HUES48 (cell line): Measurements from ENCODE around the gene CPB1.

Experiments
- H3K27ac ChIP-seq: one replicate; pipeline ENCODE4 v1.7.0; 2013; ENCODE audit warnings: low read depth, low read length, inconsistent platforms
- H3K27me3 ChIP-seq: 2 replicates; pipeline ENCODE4 v1.6.1; 2013; ENCODE audit warnings: mild to moderate bottlenecking, low read length; ENCODE audit not compliant: control insufficient read depth, insufficient read depth
- H3K36me3 ChIP-seq: 2 replicates; pipeline ENCODE4 v1.6.1; 2013; ENCODE audit warnings: low read length; ENCODE audit not compliant: control insufficient read depth, insufficient read depth
- H3K4me1 ChIP-seq: 2 replicates; pipeline ENCODE4 v1.6.1; 2013; ENCODE audit warnings: mild to moderate bottlenecking, low read length; ENCODE audit not compliant: control insufficient read depth, insufficient read depth
- H3K4me3 ChIP-seq: 2 replicates; pipeline ENCODE4 v1.5.1; 2013; ENCODE audit warnings: mild to moderate bottlenecking, low read depth, low read length
- H3K9ac ChIP-seq: 2 replicates; pipeline ENCODE4 v1.6.1; 2013; ENCODE audit warnings: mild to moderate bottlenecking, low read depth, low read length, moderate library complexity
- H3K9me3 ChIP-seq: 2 replicates; pipeline ENCODE4 v1.6.1; 2013; ENCODE audit warnings: low read length; ENCODE audit not compliant: control insufficient read depth, insufficient read depth

CPB1 gene

GRCh38 chr3:148857316-148857715 lies 29.7 kb downstream of the CPB1 start:
- H3K36me3 ChIP-seq = no peaks in the 10 kb centered on the region
- H3K27ac ChIP-seq = no peak overlapping the region
- H3K4me3 ChIP-seq = no peak overlapping the region
- H3K9ac ChIP-seq = no peak overlapping the region
- H3K4me1 ChIP-seq = no peaks in the 10 kb centered on the region
- no peaks in the 10 kb centered on the region for H3K9me3 ChIP-seq
- H3K27me3 ChIP-seq = no peaks in the 10 kb centered on the region

GRCh38 chr3:148861277-148861869 lies 33.8 kb downstream of the CPB1 start:
- Histone ChIP-seq H3K9ac (no peak overlapping the region), H3K4me3 (no peak overlapping the region), H3K9me3 (no peaks in the 10 kb centered on the region), H3K27me3 (no peaks in the 10 kb centered on the region), H3K27ac (no peak overlapping the region), H3K36me3 (no peaks in the 10 kb centered on the region), H3K4me1 (no peaks in the 10 kb centered on the region)

- Histone ChIP-seq H3K36me3 (no peaks in the 10 kb centered on the region), H3K9me3 (no peaks in the 10 kb centered on the region), H3K27me3 (no peaks in the 10 kb centered on the region), H3K4me1 (no peaks in the 10 kb centered on the region), H3K4me3 (no peak overlapping the region), H3K9ac (no peak overlapping the region), H3K27ac (no peak overlapping the region)
Observed at GRCh38 chr3:148863297-148863696, 35.7 kb downstream of the CPB1 start.

GRCh38 chr3:148863814-148864213 lies 36.2 kb downstream of the CPB1 start:
- Histone ChIP-seq H3K9ac (no peak overlapping the region), H3K4me1 (no peaks in the 10 kb centered on the region), H3K27ac (no peak overlapping the region), H3K36me3 (no peaks in the 10 kb centered on the region), H3K9me3 (no peaks in the 10 kb centered on the region), H3K27me3 (no peaks in the 10 kb centered on the region), H3K4me3 (no peak overlapping the region)

- no peak within 1 kb of the TSS for H3K9ac ChIP-seq
- no peaks in the 10 kb centered on the region for H3K4me1 ChIP-seq
- H3K27ac ChIP-seq = no peak within 1 kb of the TSS
- H3K36me3 ChIP-seq = no peaks in the 10 kb centered on the region
- no peaks in the 10 kb centered on the region for H3K9me3 ChIP-seq
- H3K4me3 ChIP-seq = no peak within 1 kb of the TSS
- no peaks in the 10 kb centered on the region for H3K27me3 ChIP-seq
Observed at GRCh38 chr3:148865049-148865448, 37.4 kb downstream of the CPB1 start, which contains the start of gene CPA3. Gene CPA3 (plus strand): TSS chr3:148865296. CDS start chr3:148865308, 12 bp downstream.

- H3K9me3 ChIP-seq = no peaks in the 10 kb centered on the region
- no peaks in the 10 kb centered on the region for H3K36me3 ChIP-seq
- no peak overlapping the region for H3K9ac ChIP-seq
- H3K4me3 ChIP-seq = no peak overlapping the region
- no peaks in the 10 kb centered on the region for H3K27me3 ChIP-seq
- H3K4me1 ChIP-seq = no peaks in the 10 kb centered on the region
- H3K27ac ChIP-seq = no peak overlapping the region
Observed at GRCh38 chr3:148866261-148866660, 38.6 kb downstream of the CPB1 start.

GRCh38 chr3:148873270-148873927 lies 45.8 kb downstream of the CPB1 start:
- no peaks in the 10 kb centered on the region for H3K4me1 ChIP-seq
- H3K4me3 ChIP-seq = no peak overlapping the region
- no peak overlapping the region for H3K27ac ChIP-seq
- no peaks in the 10 kb centered on the region for H3K9me3 ChIP-seq
- H3K9ac ChIP-seq = no peak overlapping the region
- H3K27me3 ChIP-seq = no peaks in the 10 kb centered on the region
- H3K36me3 ChIP-seq = no peaks in the 10 kb centered on the region

GRCh38 chr3:148873977-148874376 lies 46.4 kb downstream of the CPB1 start:
- no peaks in the 10 kb centered on the region for H3K36me3 ChIP-seq
- H3K4me3 ChIP-seq = no peak overlapping the region
- H3K27me3 ChIP-seq = no peaks in the 10 kb centered on the region
- H3K4me1 ChIP-seq = no peaks in the 10 kb centered on the region
- no peak overlapping the region for H3K27ac ChIP-seq
- H3K9ac ChIP-seq = no peak overlapping the region
- no peaks in the 10 kb centered on the region for H3K9me3 ChIP-seq

- H3K27ac ChIP-seq = no peak overlapping the region
- no peak overlapping the region for H3K9ac ChIP-seq
Observed at GRCh38 chr3:148878095-148878494, 50.5 kb downstream of the CPB1 start.

GRCh38 chr3:148879256-148879655 lies 51.6 kb downstream of the CPB1 start:
- no peaks in the 10 kb centered on the region for H3K27me3 ChIP-seq
- no peaks in the 10 kb centered on the region for H3K9me3 ChIP-seq
- no peaks in the 10 kb centered on the region for H3K36me3 ChIP-seq
- no peak overlapping the region for H3K9ac ChIP-seq
- H3K27ac ChIP-seq = no peak overlapping the region
- no peak overlapping the region for H3K4me3 ChIP-seq
- no peaks in the 10 kb centered on the region for H3K4me1 ChIP-seq

More at GRCh38 chr3:148878095-148878494, 50.5 kb downstream of the CPB1 start:
- H3K36me3 ChIP-seq = no peaks in the 10 kb centered on the region
- no peaks in the 10 kb centered on the region for H3K9me3 ChIP-seq
- no peaks in the 10 kb centered on the region for H3K27me3 ChIP-seq
- H3K4me3 ChIP-seq = no peak overlapping the region
- no peaks in the 10 kb centered on the region for H3K4me1 ChIP-seq

GRCh38 chr3:148880681-148881080 lies 53.1 kb downstream of the CPB1 start:
- Histone ChIP-seq H3K27ac (no peak overlapping the region), H3K4me1 (no peaks in the 10 kb centered on the region), H3K36me3 (no peaks in the 10 kb centered on the region), H3K4me3 (no peak overlapping the region), H3K27me3 (no peaks in the 10 kb centered on the region), H3K9ac (no peak overlapping the region), H3K9me3 (no peaks in the 10 kb centered on the region)
